GM18517 (cell line): ENCODE measurements around the gene GRIN3A.
A peak's percentile ranks its signal among the peaks of the same experiment; 100 is the strongest.
"Not testable (repeated sequence)": the region's sequence is repeated elsewhere in the genome, so short reads cannot be mapped to it uniquely, and the experiment has no call there.

ENCODE experiments used
- ATAC-seq: cut with Tn5 transposase; IDR thresholded peaks from one replicate; pipeline ENCODE4 v1.9.1; 2021; ENCODE audit warnings: mild to moderate bottlenecking, moderate library complexity; ENCODE audit not compliant: unreplicated experiment

The GRIN3A gene

GRCh38 chr9:101635473-101635872 lies 103.0 kb downstream of the GRIN3A start:
- ATAC-seq = no peak

- ATAC-seq = no peak
Observed at GRCh38 chr9:101634741-101635409, 103.6 kb downstream of the GRIN3A start.

- ATAC-seq = no peak
Observed at GRCh38 chr9:101632611-101633010, 105.8 kb downstream of the GRIN3A start.

- no peak for ATAC-seq
Observed at GRCh38 chr9:101631892-101632291, 106.6 kb downstream of the GRIN3A start.

- no peak for ATAC-seq
Observed at GRCh38 chr9:101629636-101630035, 108.8 kb downstream of the GRIN3A start.

GRCh38 chr9:101628173-101628572 lies 110.3 kb downstream of the GRIN3A start:
- no peak for ATAC-seq

GRCh38 chr9:101626295-101626694 lies 112.2 kb downstream of the GRIN3A start:
- no peak for ATAC-seq

GRCh38 chr9:101625876-101626275 lies 112.6 kb downstream of the GRIN3A start:
- no peak for ATAC-seq

GRCh38 chr9:101620452-101620851 lies 118.0 kb downstream of the GRIN3A start:
- ATAC-seq = no peak

GRCh38 chr9:101618698-101619097 lies 119.7 kb downstream of the GRIN3A start:
- no peak for ATAC-seq

- ATAC-seq = no peak
Observed at GRCh38 chr9:101605547-101605946, 132.9 kb downstream of the GRIN3A start.

- no peak for ATAC-seq
Observed at GRCh38 chr9:101604296-101604695, 134.2 kb downstream of the GRIN3A start.

GRCh38 chr9:101601904-101602765 lies 136.3 kb downstream of the GRIN3A start:
- peak; percentile 59 for ATAC-seq

- ATAC-seq = no peak
Observed at GRCh38 chr9:101594796-101595195, 143.7 kb downstream of the GRIN3A start, which contains the start of gene PPP3R2. TSS of gene PPP3R2 (minus strand) at chr9:101594969. CDS start at chr9:101594921, 48 bp downstream.

GRCh38 chr9:101593345-101593744 lies 145.1 kb downstream of the GRIN3A start:
- ATAC-seq = no peak

- ATAC-seq = no peak
Observed at GRCh38 chr9:101592788-101593187, 145.7 kb downstream of the GRIN3A start.

GRCh38 chr9:101591787-101592446 lies 146.5 kb downstream of the GRIN3A start:
- no peak for ATAC-seq

GRCh38 chr9:101590901-101591300 lies 147.5 kb downstream of the GRIN3A start:
- no peak for ATAC-seq

- not testable (repeated sequence) for ATAC-seq
Observed at GRCh38 chr9:101590074-101590473, 148.4 kb downstream of the GRIN3A start.

GRCh38 chr9:101587332-101588043 lies 151.0 kb downstream of the GRIN3A start:
- ATAC-seq = no peak

- ATAC-seq = peak; percentile 68
Observed at GRCh38 chr9:101586651-101587050, 151.8 kb downstream of the GRIN3A start.
